Spleen (tissue), 11 donors: ENCODE results near the gene E4F1. TPM values are rescaled to one million over a fixed set of nuclear protein-coding genes. Genes with fewer than 3 reads are reported as not detected.

Experiments used
- DNase-seq: peaks from one replicate; pipeline ENCODE4 v3.0.0-alpha.2; 2020
- H3K27ac ChIP-seq, 8 donors: fragments of 200-600 bp; sonication (generic) in 7 of 8; 1 replicate in 4 of 8; 2 replicates in 4 of 8; pipeline versions ENCODE4 v1.5.0 to v1.8.0; 2016 to 2021; ENCODE audit warnings: inconsistent platforms in 4 of 8, mild to moderate bottlenecking in 4 of 8, moderate library complexity in 1 of 8
- H3K27me3 ChIP-seq, 7 donors: fragments of 200-600 bp; sonication (generic) in 6 of 7; replicated peaks in 1 of 7; 1 replicate in 4 of 7; 2 replicates in 3 of 7; pipeline versions ENCODE4 v1.5.0 to v1.8.0; 2016 to 2021; ENCODE audit warnings: inconsistent platforms in 3 of 7, mild to moderate bottlenecking in 1 of 7
- H3K36me3 ChIP-seq, 6 donors: fragments of 200-600 bp; sonication (generic) in 5 of 6; 1 replicate in 4 of 6; 2 replicates in 2 of 6; pipeline versions ENCODE4 v1.5.0 to v1.8.0; 2016 to 2021; ENCODE audit warnings: inconsistent platforms in 2 of 6
- H3K4me1 ChIP-seq, 6 donors: fragments of 200-600 bp; sonication (generic) in 5 of 6; 1 replicate in 3 of 6; 2 replicates in 3 of 6; pipeline versions ENCODE4 v1.5.0 to v1.8.0; 2016 to 2021; ENCODE audit warnings: inconsistent platforms in 3 of 6
- H3K4me3 ChIP-seq, 8 donors: fragments of 200-600 bp; sonication (generic) in 7 of 8; 1 replicate in 4 of 8; 2 replicates in 4 of 8; pipeline versions ENCODE4 v1.5.0 to v1.8.0; 2016 to 2021; ENCODE audit warnings: inconsistent platforms in 4 of 8, mild to moderate bottlenecking in 4 of 8, moderate library complexity in 2 of 8
- H3K9me3 ChIP-seq, 8 donors: fragments of 200-600 bp; sonication (generic) in 7 of 8; 1 replicate in 4 of 8; 2 replicates in 4 of 8; pipeline versions ENCODE4 v1.5.0 to v1.8.0; 2016 to 2021; ENCODE audit warnings: inconsistent platforms in 4 of 8
- POLR2A ChIP-seq, 3 donors: fragments of 450-650 bp; IDR thresholded peaks; one replicate each; pipeline ENCODE4 v1.5.1; 2017; ENCODE audit warnings: antibody characterized with exemption in 3 of 3, mild to moderate bottlenecking in 1 of 3
- POLR2AphosphoS5 ChIP-seq, 3 donors: sonication (generic); formaldehyde crosslinking; IDR thresholded peaks; one replicate each; pipeline ENCODE4 v1.5.1; 2017; ENCODE audit warnings: antibody characterized with exemption in 3 of 3
- WGBS, 5 donors: extraction: QIAGEN DNeasy Blood & Tissue Kit in 3 of 5; methylation state at CpG; one replicate each; pipeline versions ENCODE4 v1.1.5 to v1.1.7; 2013 to 2018; 5-methylcytosine and 5-hydroxymethylcytosine counted together
- intact Hi-C: fragments of 100-400 bp; cut with DNase I; formaldehyde crosslinking; loops from one replicate; pipeline ENCODE4 v1.15.0; 2023; ENCODE audit warnings: low total_unique reads
- polyA plus RNA-seq, 3 donors: library from polyadenylated mRNA; stranded (reverse); fragments of 200-250 nt; gene quantifications; one replicate each; pipeline ENCODE4 v1.2.1, GENCODE V29; 2013
- total RNA-seq, 7 donors: library from RNA; depleted of rRNA in 3 of 7; stranded (reverse); fragments of >200 nt in 3 of 7; fragmentation: NEBNext Ultra II Directional in 4 of 7; extraction: Animal tissue kit (Norgen Biotek cat#: 25700) in 4 of 7; gene quantifications; one replicate each; pipeline versions ENCODE4 v1.1.0 to v1.2.1, GENCODE V29; 2016 to 2021
- TF ChIP-seq, protein P1 (sequence below), 11 experiments: fragments of 200-600 bp in 7 of 11; fragments of 450-650 bp in 4 of 11; sonication (generic) in 4 of 11; IDR thresholded peaks in 8 of 11; conservative IDR thresholded peaks in 3 of 11; 1 replicate in 7 of 11; 2 replicates in 4 of 11; pipeline versions ENCODE4 v1.4.0 to v1.8.0; 2016 to 2021; ENCODE audit warnings: antibody characterized with exemption in 11 of 11, inconsistent platforms in 4 of 11, mild to moderate bottlenecking in 1 of 11
- donor health status: healthy with polysubstance abuse.
- donor health status: DM: no; HTN: no; CAD: no; lungs with moderate emphysema.
- donor health status: DM: no; HTN: no; CAD: no.
- donor health status: Bipolar disorder and iron deficiency.
- donor health status: healthy.
- donor health status: DM: no; HTN: no; CAD: no.
- donor health status: DM: yes; HTN: yes; CAD: no.

Gene E4F1
- total and polyA plus RNA-seq, 10 donors = 20.8 to 41.4 (median 29.1) TPM

DNA sequence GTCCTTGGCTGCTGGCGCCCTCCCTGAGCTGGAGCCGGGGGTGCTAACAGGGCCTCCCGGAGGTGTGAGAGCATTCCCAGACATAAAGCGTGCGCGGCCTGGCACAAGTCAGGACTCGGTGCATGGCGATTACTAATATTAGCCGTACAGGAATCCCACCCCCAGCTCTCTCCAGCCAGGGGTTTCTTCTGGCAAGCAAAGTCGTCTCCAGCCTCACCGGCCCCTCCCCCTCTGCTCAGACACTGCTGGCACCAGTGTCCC lies 32.0 kb upstream of the E4F1 start:
- intact Hi-C loops = no loop called here
- peaks cover 9 to 15% (median 14%) of the 10 kb centered on the region in 6 donors for H3K4me1 ChIP-seq
- no peaks in the 10 kb centered on the region for H3K9me3 ChIP-seq
- H3K27me3 ChIP-seq = peaks cover 9 to 31% (median 25%) of the 10 kb centered on the region in 7 donors
- no peaks in the 10 kb centered on the region for H3K36me3 ChIP-seq
- DNase-seq = no peak
- TF ChIP-seq, protein P1, sequence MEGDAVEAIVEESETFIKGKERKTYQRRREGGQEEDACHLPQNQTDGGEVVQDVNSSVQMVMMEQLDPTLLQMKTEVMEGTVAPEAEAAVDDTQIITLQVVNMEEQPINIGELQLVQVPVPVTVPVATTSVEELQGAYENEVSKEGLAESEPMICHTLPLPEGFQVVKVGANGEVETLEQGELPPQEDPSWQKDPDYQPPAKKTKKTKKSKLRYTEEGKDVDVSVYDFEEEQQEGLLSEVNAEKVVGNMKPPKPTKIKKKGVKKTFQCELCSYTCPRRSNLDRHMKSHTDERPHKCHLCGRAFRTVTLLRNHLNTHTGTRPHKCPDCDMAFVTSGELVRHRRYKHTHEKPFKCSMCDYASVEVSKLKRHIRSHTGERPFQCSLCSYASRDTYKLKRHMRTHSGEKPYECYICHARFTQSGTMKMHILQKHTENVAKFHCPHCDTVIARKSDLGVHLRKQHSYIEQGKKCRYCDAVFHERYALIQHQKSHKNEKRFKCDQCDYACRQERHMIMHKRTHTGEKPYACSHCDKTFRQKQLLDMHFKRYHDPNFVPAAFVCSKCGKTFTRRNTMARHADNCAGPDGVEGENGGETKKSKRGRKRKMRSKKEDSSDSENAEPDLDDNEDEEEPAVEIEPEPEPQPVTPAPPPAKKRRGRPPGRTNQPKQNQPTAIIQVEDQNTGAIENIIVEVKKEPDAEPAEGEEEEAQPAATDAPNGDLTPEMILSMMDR (IDR thresholded peaks at IDR 0.05 in 8 of 11, conservative IDR thresholded peaks at IDR 0.05 in 3 of 11) = no peak
- no peak for TF ChIP-seq POLR2AphosphoS5 (IDR thresholded peaks at IDR 0.05)
- H3K4me3 ChIP-seq = no peak overlapping the region
- WGBS, 5 donors = 84 to 99% (median 90%) methylated on average over 10 to 11 of the region's 11 CpGs
- no peak overlapping the region for H3K27ac ChIP-seq

DNA sequence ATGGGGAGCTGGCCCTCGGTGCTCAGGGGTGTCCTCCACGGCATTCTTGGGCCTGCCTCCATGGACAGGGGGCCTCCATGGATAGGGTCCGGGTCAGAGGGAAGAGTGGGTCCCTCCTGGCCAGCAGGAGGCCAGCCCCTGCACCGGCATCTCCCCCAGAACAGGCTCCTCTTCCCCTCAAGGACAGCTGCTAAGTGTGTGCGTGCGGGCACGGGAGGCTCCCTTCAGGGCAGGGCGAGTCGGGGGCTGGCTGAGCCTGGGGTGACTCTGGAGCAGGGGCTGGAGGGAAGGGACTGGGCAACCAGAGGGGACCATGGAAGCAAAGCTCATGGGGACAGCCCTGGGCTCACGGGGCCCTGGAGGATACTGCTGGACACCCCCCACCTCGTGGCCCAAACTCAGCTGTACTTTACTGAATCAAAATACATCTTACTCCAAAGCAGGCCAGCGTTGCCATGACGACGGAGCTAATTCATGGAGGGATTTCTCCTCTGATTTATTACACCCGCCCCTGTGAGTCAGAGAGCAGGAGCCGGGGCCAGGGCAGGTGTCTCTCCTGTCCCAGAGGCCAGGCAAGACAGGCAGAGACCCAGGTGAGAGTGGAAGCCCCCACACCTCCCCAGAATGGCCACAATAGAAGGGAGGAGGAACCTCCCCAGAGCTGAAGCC lies 29.1 kb upstream of the E4F1 start:
- Histone ChIP-seq H3K36me3 (no peaks in the 10 kb centered on the region), H3K27ac (no peak overlapping the region), H3K9me3 (no peaks in the 10 kb centered on the region), H3K4me3 (no peak overlapping the region), H3K27me3 (peaks cover 9 to 58% (median 43%) of the 10 kb centered on the region in 7 donors), H3K4me1 (peaks cover 9 to 22% (median 17%) of the 10 kb centered on the region in 6 donors)
- intact Hi-C loops = no loop called here
- no peak for DNase-seq
- 47 to 66% (median 60%) methylated on average over 10 to 16 of the region's 16 CpGs for WGBS, 5 donors
- TF ChIP-seq POLR2A (IDR thresholded peaks at IDR 0.05) (no peak), POLR2AphosphoS5 (IDR thresholded peaks at IDR 0.05) (no peak)
- TF ChIP-seq, protein P1 (IDR thresholded peaks at IDR 0.05 in 8 of 11, conservative IDR thresholded peaks at IDR 0.05 in 3 of 11) = no peak

DNA sequence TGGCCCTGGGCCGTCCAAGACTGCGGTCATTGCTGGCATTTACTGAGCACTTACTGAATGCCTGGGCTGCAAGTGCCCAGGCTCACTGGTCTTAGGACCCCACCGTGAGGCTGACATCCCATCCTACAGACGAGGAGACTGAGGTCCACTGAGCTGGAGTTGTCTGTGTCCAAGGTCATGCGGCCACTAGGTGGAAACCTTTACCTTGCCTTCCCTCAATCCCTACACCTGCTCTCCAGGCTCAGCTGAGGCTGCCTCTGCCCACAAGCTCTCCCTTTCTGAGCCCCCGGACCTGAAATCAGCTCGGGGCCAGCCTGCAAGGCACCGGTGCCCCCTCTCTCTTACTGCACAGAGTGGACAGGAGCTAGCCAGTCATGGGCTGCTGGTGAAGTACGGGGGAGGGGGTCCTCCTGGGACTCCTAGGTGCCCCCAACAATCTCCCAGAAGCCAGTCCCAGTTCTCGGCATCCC lies 28.5 kb upstream of the E4F1 start:
- no peak overlapping the region for H3K27ac ChIP-seq
- H3K27me3 ChIP-seq = peaks cover 9 to 64% (median 43%) of the 10 kb centered on the region in 7 donors
- H3K9me3 ChIP-seq = no peaks in the 10 kb centered on the region
- peak overlapping the region in 1 of 8 donors; percentile 70 for H3K4me3 ChIP-seq
- no peak for DNase-seq
- WGBS, 5 donors = 11 to 25% (median 21%) methylated on average over 9 to 10 of the region's 10 CpGs
- H3K4me1 ChIP-seq = peaks cover 9 to 22% (median 17%) of the 10 kb centered on the region in 6 donors
- TF ChIP-seq, protein P1 (IDR thresholded peaks at IDR 0.05 in 8 of 11, conservative IDR thresholded peaks at IDR 0.05 in 3 of 11) = peak in 10 of 11 experiments; percentile 22 to 59 (median 50)
- no peak for TF ChIP-seq POLR2A (IDR thresholded peaks at IDR 0.05)
- no peak for TF ChIP-seq POLR2AphosphoS5 (IDR thresholded peaks at IDR 0.05)
- no peaks in the 10 kb centered on the region for H3K36me3 ChIP-seq
- intact Hi-C loops = no loop called here

DNA sequence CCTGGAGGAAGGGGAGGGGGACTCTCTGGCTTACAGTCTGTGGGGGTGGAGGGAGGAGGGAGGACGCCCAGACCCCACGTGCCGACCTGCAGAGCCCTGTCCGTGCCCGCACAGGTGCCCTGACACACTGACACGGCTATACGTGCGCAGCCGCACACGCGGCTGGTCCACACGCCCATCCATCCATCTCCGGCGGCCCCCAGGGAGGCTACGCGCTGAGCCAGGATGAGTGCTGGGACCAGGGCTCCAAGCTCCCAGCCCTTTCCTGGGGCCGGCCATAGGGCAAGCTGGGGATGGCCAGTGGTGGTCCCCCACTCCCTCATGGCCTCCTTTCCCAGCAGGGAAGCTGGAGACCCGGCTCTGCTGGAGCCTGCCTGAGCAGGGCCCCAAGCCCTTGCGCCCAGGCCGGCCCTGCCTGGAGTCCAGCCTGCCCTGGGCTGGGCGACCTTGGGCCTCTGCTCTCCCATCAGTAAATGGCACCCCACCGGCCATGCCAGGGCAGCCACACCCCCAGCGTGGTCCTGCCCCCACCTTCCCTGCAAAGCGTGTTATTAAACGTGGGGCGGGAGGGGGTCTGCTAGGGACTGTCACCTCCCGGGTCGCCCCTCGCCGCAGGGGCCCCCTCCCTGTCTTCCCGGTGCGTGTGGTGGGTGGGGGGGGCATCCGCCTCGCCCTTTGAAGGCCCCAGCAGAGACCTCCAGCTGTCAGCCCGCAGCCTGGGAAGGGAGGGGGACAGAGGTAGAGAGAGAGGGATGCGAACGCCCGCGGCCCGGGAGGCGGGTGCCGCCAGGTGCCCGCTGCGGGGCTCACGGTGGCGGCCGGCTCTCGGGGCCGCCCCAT lies 27.8 kb upstream of the E4F1 start:
- 3 to 5% (median 4%) methylated on average over 5 to 49 of the region's 49 CpGs for WGBS, 5 donors
- H3K4me3 ChIP-seq = peak overlapping the region in 6 of 8 donors; percentile 5 to 70 (median 41)
- H3K27me3 ChIP-seq = peaks cover 9 to 67% (median 43%) of the 10 kb centered on the region in 7 donors
- peaks cover 9 to 22% (median 17%) of the 10 kb centered on the region in 6 donors for H3K4me1 ChIP-seq
- H3K36me3 ChIP-seq = no peaks in the 10 kb centered on the region
- no peak for DNase-seq
- intact Hi-C loops = no loop called here
- TF ChIP-seq POLR2A (IDR thresholded peaks at IDR 0.05) (no peak), POLR2AphosphoS5 (IDR thresholded peaks at IDR 0.05) (no peak)
- TF ChIP-seq, protein P1 (IDR thresholded peaks at IDR 0.05 in 8 of 11, conservative IDR thresholded peaks at IDR 0.05 in 3 of 11) = no peak
- H3K27ac ChIP-seq = no peak overlapping the region
- H3K9me3 ChIP-seq = no peaks in the 10 kb centered on the region
